Stimulated activated CD4-positive, alpha-beta T cell treated with anti-CD3 and anti-CD28 coated beads, Interleukin-2, amount 100 ng/mL, for 24 hours (primary cell): ENCODE results near the gene PMP22.
"Not testable (repeated sequence)": the region's sequence is repeated elsewhere in the genome, so short reads cannot be mapped to it uniquely, and the experiment has no call there.

ENCODE experiments used
- DNase-seq, 2 donors: peaks; one replicate each; pipeline ENCODE4 v3.0.0-alpha.2; 2020

The PMP22 gene

DNA sequence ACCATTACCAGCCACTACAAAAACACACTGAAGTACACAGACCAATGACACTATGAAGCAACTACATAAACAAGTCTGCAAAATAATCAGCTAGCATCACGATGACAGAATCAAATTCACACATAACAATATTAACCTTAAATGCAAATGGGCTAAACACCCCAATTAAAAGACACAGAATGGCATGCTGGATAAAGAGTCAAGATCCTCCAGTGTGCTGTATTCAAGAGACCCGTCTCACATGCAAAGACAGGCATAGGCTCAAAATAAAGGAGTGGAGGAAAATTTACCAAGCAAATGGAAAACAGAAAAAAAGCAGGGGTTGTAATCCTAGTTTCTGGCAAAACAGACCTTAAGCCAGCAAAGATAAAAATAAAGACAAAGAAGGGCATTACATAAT, 64.6 kb downstream of the PMP22 start:
- not testable (repeated sequence) for DNase-seq

DNA sequence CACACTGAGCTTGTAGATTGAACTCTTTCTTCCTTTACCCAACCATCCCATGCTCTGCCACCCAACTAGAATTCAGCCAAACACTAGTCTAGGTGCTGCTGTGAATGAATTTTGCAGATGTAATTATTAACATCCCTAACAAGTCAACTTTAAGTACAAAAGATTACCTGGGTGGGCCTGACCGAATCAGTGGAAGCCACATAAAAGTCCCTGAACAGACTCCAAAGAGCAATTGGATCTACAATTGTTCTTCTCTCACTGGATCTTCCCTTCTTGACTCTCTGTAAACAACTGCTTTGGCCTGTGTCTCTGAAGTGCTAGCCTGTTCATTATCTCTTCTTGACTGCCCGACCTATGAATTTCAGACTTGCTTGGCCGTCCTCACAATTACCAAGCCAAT, 67.9 kb downstream of the PMP22 start:
- DNase-seq: no peak

DNA sequence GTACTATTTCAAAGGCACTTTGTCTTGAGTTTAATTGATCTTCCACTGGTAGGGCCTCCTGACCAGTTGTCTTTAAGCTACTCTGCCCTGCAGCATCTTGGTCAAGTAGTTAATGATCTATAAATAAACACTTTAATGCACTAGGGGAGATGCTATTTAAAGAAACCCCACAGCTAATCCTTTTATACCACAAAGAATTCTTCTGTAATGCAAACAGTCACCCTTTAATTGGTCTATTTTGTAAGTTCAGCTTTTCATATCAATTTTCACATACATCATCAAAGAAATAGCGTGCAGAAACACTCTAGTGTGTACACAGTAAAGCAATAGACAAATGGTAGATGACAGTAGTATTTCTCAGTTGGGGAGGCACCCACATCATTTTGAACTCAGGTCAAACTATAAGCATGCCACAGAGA, 70.3 kb downstream of the PMP22 start:
- DNase-seq: no peak

DNA sequence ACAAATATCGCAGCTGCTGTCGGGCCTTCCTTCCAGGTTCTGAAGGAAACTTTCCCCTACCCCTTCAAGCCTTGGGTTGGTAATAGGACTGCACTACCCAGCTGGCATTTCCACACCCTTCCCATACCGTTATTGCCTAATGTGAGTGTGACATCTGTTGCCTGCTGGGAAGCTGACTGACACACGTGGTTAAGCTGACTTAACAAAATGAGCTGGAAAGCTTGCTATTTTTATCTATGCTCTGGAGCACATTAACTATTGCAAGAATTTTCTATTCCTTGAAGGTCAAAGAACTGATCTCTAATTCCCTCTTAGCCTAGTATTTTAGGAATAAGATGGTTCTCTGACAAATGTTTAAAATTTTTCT, 79.5 kb downstream of the PMP22 start:
- DNase-seq: no peak

DNA sequence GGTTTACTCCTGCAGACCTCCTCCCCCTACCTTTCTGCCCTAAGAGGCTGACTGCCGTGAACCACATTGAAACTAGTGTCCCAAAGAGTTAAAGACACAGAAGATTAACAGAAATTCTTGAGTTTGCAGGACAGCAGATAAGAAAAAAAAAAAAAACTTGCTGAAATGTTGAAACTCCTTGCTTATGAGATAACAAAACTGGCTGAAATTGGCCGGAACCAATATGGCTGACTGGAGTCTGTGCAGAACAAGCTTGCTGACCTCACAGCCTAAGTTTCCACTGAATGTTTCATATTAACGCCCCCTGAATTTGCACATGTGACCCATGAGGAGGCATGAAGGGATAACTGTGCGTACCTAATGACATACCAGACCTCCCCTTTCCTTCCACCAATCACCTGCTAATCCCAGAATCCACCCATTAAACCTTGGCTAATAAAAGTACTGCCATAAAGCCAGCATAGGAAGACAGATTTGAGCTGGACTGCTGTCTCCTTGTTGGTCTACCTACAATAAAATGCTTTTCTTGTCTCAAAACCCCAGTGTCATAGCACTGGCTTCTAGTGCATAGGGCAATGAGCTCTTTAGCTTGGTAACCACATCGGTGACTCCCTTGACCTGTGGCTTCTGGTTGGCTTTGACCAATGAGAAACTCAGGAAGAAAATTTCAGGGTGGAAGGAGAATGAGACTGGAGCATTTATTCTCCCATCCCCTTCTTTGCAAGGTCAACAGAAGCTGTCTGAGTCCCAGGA, 80.1 kb downstream of the PMP22 start:
- DNase-seq: no peak

DNA sequence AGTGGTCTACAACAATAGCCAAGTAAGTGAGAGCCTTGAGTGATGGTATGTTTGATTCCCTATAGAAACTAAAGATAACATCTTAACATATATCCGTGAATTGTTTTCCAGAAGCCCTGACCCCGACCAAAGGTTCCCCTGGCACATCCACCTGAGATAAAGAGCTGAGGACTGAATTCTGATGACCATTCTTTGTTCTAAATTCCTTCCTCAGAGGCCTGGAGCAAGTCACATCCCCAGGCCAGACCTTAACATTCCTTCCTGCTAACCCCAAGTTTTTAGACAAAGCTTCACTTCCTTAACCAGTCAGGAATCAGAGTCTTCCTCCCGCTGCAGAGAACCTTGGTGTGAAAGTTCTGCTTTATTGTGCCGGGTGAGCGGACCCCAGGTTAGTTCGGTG, 83.3 kb downstream of the PMP22 start:
- no peak for DNase-seq

DNA sequence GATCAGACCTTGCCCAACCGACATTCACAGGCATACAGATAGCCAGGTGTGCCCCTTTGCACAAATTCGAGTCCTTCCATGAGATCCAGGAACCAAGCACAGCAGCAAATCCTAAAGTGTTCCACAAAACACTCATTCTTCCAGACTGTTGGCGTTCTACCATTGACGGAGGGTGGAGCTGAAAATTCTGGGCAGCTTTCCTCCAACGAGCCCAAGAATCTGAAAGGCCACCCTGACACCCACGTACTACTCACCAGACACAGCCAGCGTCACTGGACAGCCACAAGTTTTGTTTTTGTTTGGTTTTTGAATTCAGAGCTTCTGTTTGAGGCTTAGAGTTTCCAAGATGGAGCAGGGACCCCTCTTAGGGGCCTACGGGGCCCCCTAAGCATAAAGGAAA, 83.8 kb downstream of the PMP22 start:
- no peak for DNase-seq

DNA sequence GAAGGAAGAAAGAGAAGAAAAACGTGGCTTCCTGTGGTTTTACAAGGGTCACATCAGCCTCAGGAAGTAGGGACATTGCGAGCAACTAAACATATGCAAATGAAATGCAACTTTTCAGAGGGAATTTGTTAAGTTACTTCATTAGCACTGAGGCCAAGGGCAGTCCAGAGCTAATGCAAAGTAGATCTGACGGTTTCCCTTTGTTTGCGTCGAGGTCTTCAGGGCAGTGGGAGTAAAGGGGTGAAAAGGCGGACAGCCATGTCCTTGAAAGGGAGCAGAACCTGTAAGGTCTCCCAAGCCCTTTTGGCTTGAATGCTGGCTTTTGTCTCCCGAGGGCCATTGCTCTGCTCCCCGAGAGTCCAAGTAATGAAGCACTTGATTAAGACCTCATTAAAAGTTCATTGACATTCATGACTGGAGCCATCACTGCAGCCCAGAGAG, 85.0 kb downstream of the PMP22 start:
- DNase-seq: no peak
